GM12801 (cell line): Measurements from ENCODE around the gene MIPEP.

Experiments used
- CTCF ChIP-seq: IDR thresholded peaks from one replicate; pipeline ENCODE4 v1.5.1; 2011; ENCODE audit warnings: control low read depth; ENCODE audit not compliant: insufficient read length; ENCODE audit errors: extremely low read depth

Gene MIPEP

GRCh38 chr13:23772717-23773116 is 116.5 kb downstream of the MIPEP start:
- no peak for TF ChIP-seq CTCF

- TF ChIP-seq CTCF: no peak
Measured at GRCh38 chr13:23771956-23772355, 117.2 kb downstream of the MIPEP start.

GRCh38 chr13:23771552-23771951 is 117.6 kb downstream of the MIPEP start:
- TF ChIP-seq CTCF: no peak

- no peak for TF ChIP-seq CTCF
Measured at GRCh38 chr13:23770973-23771372, 118.2 kb downstream of the MIPEP start.

GRCh38 chr13:23770428-23770827 is 118.8 kb downstream of the MIPEP start:
- no peak for TF ChIP-seq CTCF

- TF ChIP-seq CTCF: no peak
Measured at GRCh38 chr13:23769401-23769800, 119.8 kb downstream of the MIPEP start.

GRCh38 chr13:23767838-23768237 is 121.4 kb downstream of the MIPEP start:
- no peak for TF ChIP-seq CTCF

- TF ChIP-seq CTCF: no peak
Measured at GRCh38 chr13:23766939-23767338, 122.3 kb downstream of the MIPEP start.
